HEK293T (cell line): ENCODE data around the gene DLX3.

ENCODE experiments used
- BHLHE40 ChIP-seq: fragments of 450-650 bp; IDR thresholded peaks from 2 replicates; pipeline ENCODE4 v1.6.1; 2016; ENCODE audit warnings: mild to moderate bottlenecking, moderate library complexity, borderline replicate concordance
- ELF4 ChIP-seq: fragments of 450-650 bp; IDR thresholded peaks from 2 replicates; pipeline ENCODE4 v1.6.1; 2017; ENCODE audit warnings: antibody characterized with exemption
- FOXM1 ChIP-seq: fragments of 450-650 bp; IDR thresholded peaks from 2 replicates; pipeline ENCODE4 v1.6.1; 2017; ENCODE audit warnings: mild to moderate bottlenecking, borderline replicate concordance
- LEF1 ChIP-seq: fragments of 450-650 bp; IDR thresholded peaks from 2 replicates; pipeline ENCODE4 v1.6.1; 2017; ENCODE audit warnings: mild to moderate bottlenecking, borderline replicate concordance
- NFRKB ChIP-seq: fragments of 450-650 bp; IDR thresholded peaks from 2 replicates; pipeline ENCODE4 v1.6.1; 2016; ENCODE audit warnings: mild to moderate bottlenecking, moderate library complexity
- SP1 ChIP-seq: fragments of 450-650 bp; IDR thresholded peaks from 2 replicates; pipeline ENCODE4 v1.6.1; 2017
- SUZ12 ChIP-seq: fragments of 450-650 bp; IDR thresholded peaks from 2 replicates; pipeline ENCODE4 v1.6.1; 2016; ENCODE audit warnings: mild to moderate bottlenecking

- TF ChIP-seq SUZ12 (no peak), SP1 (no peak), NFRKB (no peak), LEF1 (no peak), FOXM1 (no peak), BHLHE40 (no peak), ELF4 (no peak)
These were observed 45.4 kb downstream of the DLX3 start for GRCh38 chr17:49949634-49950033.
